ENCODE data around the gene POLE3.
"Not testable (repeated sequence)": the region's sequence is repeated elsewhere in the genome, so short reads cannot be mapped to it uniquely, and the experiment has no call there.

Gene POLE3

GRCh38 chr9:113406873-113407511 is 3.5 kb downstream of the POLE3 start:
- in situ Hi-C loops (cut with HindIII; ENCODE audit: low sequenced_read_pairs): loop anchor here (25.0 kb wide), 1 partner anchor 255 kb away; no protein-coding TSS in a partner anchor

- in situ Hi-C loops (cut with HindIII; ENCODE audit: low sequenced_read_pairs): loop anchor here (25.0 kb wide), 1 partner anchor 256 kb away; no protein-coding TSS in a partner anchor
These were observed 4.1 kb downstream of the POLE3 start for GRCh38 chr9:113406353-113406752.

GRCh38 chr9:113403646-113404045 is 6.8 kb downstream of the POLE3 start:
- in situ Hi-C loops (cut with HindIII; ENCODE audit: low sequenced_read_pairs): loop anchor here (25.0 kb wide), 1 partner anchor 259 kb away; no protein-coding TSS in a partner anchor

- in situ Hi-C loops (cut with HindIII; ENCODE audit: low sequenced_read_pairs): loop anchor here (25.0 kb wide), 1 partner anchor 261 kb away; no protein-coding TSS in a partner anchor
These were observed 9.3 kb downstream of the POLE3 start, which contains the start of gene ALAD for GRCh38 chr9:113401027-113401792. ALAD (minus strand) TSS chr9:113401284; CDS start chr9:113393559, 7,725 bp downstream.

- in situ Hi-C loops (cut with HindIII; ENCODE audit: low sequenced_read_pairs): loop anchor here (25.0 kb wide), 1 partner anchor 263 kb away; no protein-coding TSS in a partner anchor
These were observed 10.8 kb downstream of the POLE3 start for GRCh38 chr9:113399646-113400200.

GRCh38 chr9:113398796-113399195 is 11.7 kb downstream of the POLE3 start:
- in situ Hi-C loops (cut with HindIII; ENCODE audit: low sequenced_read_pairs): no loop called here

GRCh38 chr9:113397203-113397631 is 13.3 kb downstream of the POLE3 start:
- in situ Hi-C loops (cut with HindIII; ENCODE audit: low sequenced_read_pairs): no loop called here

- in situ Hi-C loops (cut with HindIII; ENCODE audit: low sequenced_read_pairs): no loop called here
These were observed 15.2 kb downstream of the POLE3 start for GRCh38 chr9:113395000-113395861.

- in situ Hi-C loops (cut with HindIII; ENCODE audit: low sequenced_read_pairs): no loop called here
These were observed 17.2 kb downstream of the POLE3 start for GRCh38 chr9:113393281-113393680.

- in situ Hi-C loops (cut with HindIII; ENCODE audit: low sequenced_read_pairs): no loop called here
These were observed 18.6 kb downstream of the POLE3 start for GRCh38 chr9:113391917-113392316.

GRCh38 chr9:113390192-113390960 is 20.1 kb downstream of the POLE3 start:
- in situ Hi-C loops (cut with HindIII; ENCODE audit: low sequenced_read_pairs): no loop called here

- in situ Hi-C loops (cut with HindIII; ENCODE audit: low sequenced_read_pairs): no loop called here
These were observed 21.0 kb downstream of the POLE3 start for GRCh38 chr9:113389451-113389850.

GRCh38 chr9:113388833-113389232 is 21.6 kb downstream of the POLE3 start:
- in situ Hi-C loops (cut with HindIII; ENCODE audit: low sequenced_read_pairs): no loop called here

GRCh38 chr9:113387560-113388230 is 22.8 kb downstream of the POLE3 start:
- in situ Hi-C loops (cut with HindIII; ENCODE audit: low sequenced_read_pairs): no loop called here

- in situ Hi-C loops (cut with HindIII; ENCODE audit: low sequenced_read_pairs): no loop called here
These were observed 23.7 kb downstream of the POLE3 start for GRCh38 chr9:113386571-113387393.

GRCh38 chr9:113381909-113382411 is 28.5 kb downstream of the POLE3 start:
- in situ Hi-C loops (cut with HindIII; ENCODE audit: low sequenced_read_pairs): no loop called here

- in situ Hi-C loops (cut with HindIII; ENCODE audit: low sequenced_read_pairs): not testable (repeated sequence)
These were observed 29.0 kb downstream of the POLE3 start for GRCh38 chr9:113381441-113381840.

GRCh38 chr9:113380869-113381378 is 29.6 kb downstream of the POLE3 start:
- in situ Hi-C loops (cut with HindIII; ENCODE audit: low sequenced_read_pairs): no loop called here
